Testis (tissue), 2 donors: ENCODE results near the gene PDZD8.
"Not testable (repeated sequence)": the region's sequence is repeated elsewhere in the genome, so short reads cannot be mapped to it uniquely, and the experiment has no call there.

Experiments
- CTCF ChIP-seq, 3 experiments: fragments of 450-650 bp in 2 of 3; fragments of 200-600 bp in 1 of 3; sonication (generic) in 1 of 3; IDR thresholded peaks; one replicate each; pipeline ENCODE4 v1.5.1; 2016 to 2019; ENCODE audit warnings: antibody characterized with exemption in 3 of 3, mild to moderate bottlenecking in 2 of 3, moderate library complexity in 1 of 3
- POLR2A ChIP-seq: fragments of 450-650 bp; IDR thresholded peaks from one replicate; pipeline ENCODE4 v1.6.1; 2017; ENCODE audit warnings: antibody characterized with exemption, mild to moderate bottlenecking, moderate library complexity

- TF ChIP-seq CTCF (IDR thresholded peaks at IDR 0.05); POLR2A: not testable (repeated sequence)
Measured at GRCh38 chr10:117230107-117230506, 145.1 kb downstream of the PDZD8 start.
